Measurements from ENCODE around the gene CHID1.

The CHID1 gene

GRCh38 chr11:819129-819931, 91.3 kb downstream of the CHID1 start:
- peak; percentile 93 to 94 for DNase-seq

GRCh38 chr11:818396-819128, 92.0 kb downstream of the CHID1 start, which contains the start of gene PNPLA2:
TSS of gene PNPLA2 (plus strand) at chr11:818914. CDS start at chr11:819719, 805 bp downstream.
- no peak for DNase-seq
